ENCODE data around the gene BBS10. TPM values are rescaled to one million over a fixed set of nuclear protein-coding genes. Genes with fewer than 3 reads are reported as not detected.

The BBS10 gene
- total RNA-seq, 4 donors from 2014 or later = 10.7 to 39.8 (median 19.6) TPM

DNA sequence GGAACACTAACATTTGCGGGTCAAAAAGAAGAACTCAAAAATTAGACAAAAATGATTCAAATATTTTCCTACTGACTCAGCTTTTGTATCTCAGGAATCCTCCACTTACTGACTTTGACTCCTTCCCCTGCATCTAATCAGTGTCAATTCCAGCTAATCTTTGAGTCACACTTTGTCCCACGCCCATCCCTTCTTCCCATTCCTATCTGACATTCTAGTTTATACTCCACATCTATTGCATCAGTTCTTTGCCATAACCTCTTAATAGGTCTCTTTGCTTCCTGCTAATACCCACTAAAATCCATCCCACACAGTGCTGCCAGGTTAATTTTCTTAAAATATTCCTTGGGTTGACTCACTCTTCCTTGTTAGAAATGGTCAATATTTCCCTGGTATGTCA lies 19.1 kb downstream of the BBS10 start:
- TF ChIP-seq, protein P1, sequence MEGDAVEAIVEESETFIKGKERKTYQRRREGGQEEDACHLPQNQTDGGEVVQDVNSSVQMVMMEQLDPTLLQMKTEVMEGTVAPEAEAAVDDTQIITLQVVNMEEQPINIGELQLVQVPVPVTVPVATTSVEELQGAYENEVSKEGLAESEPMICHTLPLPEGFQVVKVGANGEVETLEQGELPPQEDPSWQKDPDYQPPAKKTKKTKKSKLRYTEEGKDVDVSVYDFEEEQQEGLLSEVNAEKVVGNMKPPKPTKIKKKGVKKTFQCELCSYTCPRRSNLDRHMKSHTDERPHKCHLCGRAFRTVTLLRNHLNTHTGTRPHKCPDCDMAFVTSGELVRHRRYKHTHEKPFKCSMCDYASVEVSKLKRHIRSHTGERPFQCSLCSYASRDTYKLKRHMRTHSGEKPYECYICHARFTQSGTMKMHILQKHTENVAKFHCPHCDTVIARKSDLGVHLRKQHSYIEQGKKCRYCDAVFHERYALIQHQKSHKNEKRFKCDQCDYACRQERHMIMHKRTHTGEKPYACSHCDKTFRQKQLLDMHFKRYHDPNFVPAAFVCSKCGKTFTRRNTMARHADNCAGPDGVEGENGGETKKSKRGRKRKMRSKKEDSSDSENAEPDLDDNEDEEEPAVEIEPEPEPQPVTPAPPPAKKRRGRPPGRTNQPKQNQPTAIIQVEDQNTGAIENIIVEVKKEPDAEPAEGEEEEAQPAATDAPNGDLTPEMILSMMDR (IDR thresholded peaks at IDR 0.05; ENCODE audit: low read depth) = no peak

DNA sequence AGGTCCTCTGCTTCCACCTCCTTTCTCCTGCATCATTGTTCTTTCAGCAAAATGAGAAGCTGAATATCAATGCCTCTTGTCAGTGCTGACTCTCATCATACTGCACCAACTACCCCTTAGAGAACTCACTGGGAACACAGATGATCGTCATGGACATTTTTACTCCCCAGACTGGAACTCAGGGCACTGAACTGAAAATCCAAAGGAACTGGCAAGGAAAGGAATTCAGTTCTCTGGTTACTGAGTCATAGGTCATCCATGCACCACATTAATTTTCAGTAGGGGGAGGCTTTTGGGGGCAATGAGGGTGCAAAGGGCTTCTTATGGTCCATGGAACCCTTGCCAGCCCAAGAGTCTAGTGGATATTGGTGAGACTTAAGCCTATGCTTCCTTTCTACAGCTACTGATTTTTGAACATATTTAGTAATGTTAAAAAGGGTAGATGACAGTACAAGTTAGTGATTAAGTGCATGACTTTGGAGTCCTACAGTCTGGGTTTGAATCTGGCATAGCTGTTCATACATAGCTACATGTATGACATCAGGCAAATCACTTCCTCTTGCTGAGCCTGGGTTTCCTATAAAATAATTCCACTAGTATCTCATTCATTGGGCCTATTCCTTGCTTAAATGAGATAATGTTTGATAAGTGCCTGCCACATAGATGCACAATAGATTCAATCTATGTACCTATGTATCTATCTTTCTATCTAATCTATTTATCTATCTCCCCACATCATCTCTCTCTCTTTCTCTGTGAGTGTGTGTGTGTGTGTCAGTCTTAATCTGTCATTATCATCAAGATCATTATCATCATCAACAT lies 29.2 kb downstream of the BBS10 start:
- TF ChIP-seq, protein P1 (IDR thresholded peaks at IDR 0.05; ENCODE audit: low read depth) = no peak

DNA sequence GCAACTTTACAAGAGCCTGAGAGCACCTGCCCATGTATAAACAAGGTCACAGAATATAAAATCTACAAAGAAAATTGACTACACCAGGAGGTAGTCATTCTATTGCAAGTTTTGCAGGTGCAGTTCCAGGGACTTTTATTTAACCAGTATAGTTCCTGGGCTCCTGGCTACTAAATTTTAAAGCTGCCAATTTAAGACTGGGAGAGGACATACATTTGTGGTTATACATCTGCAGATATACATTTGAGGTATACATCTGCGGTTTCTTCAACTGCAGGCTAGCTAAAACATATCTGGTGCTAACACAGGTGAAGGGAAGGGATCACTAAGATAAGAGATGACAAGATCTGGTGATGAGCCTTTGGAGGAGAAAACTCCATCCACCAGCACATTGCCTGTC lies 30.2 kb downstream of the BBS10 start:
- TF ChIP-seq, protein P1 (IDR thresholded peaks at IDR 0.05; ENCODE audit: low read depth) = no peak

DNA sequence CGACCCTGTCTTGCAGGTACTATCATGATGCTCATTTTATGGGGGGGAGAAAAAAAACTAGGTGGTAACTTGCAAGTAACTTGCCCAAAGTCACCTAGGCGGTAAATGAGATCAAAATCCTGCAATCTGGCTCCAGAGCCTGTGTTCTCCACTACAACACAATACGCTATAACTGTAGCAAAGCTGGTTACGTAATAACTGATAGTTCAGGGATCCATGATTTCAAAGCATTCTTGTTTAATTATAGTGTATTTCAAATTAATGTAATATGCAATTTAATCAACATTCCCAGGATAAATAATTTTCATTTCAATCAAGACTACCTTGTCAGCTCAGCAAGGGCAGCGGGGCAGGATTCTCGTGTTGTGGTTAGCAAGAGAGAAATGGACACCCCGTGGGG lies 31.7 kb downstream of the BBS10 start:
- TF ChIP-seq, protein P1 (IDR thresholded peaks at IDR 0.05; ENCODE audit: low read depth) = no peak

DNA sequence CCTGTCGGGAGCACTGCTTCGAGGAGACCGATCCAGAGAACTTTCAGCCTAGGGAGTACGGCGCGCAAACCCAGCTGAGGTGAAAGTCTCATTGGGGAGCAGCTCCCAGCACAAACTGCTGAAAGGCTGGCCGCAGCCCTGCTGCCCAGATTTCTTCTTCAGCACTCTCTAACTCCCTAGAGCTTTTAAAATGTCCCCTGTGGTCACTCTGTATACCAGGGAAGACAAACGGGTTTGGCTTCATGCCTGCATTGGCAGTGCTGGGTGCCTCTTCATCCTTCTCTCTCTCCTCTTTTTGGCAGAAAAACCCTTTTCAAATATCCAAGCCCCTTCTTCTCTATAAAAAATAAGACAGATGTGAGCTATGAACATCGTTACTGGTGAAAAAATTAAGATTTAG lies 34.9 kb downstream of the BBS10 start:
- TF ChIP-seq, protein P1 (IDR thresholded peaks at IDR 0.05; ENCODE audit: low read depth) = no peak

DNA sequence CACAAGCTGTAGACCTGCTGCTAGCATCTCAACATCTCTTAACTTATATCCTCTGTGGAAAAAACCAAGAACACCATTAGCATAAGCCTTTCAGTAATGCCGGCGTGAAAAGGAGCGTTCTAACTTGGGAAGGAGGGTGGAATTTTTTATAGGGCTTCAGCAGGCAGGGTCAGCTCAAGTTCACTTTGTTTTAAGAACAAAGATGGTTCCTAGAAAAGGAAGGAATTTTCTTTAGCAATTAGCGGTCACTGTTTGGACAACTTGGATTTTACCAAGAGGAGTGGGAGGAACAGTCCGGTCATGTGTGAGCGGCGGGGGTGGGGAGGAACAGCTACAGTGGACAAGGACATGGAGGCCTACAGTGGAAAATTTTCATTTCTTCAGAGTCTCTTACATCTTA lies 35.9 kb downstream of the BBS10 start:
- TF ChIP-seq, protein P1 (IDR thresholded peaks at IDR 0.05; ENCODE audit: low read depth) = no peak

DNA sequence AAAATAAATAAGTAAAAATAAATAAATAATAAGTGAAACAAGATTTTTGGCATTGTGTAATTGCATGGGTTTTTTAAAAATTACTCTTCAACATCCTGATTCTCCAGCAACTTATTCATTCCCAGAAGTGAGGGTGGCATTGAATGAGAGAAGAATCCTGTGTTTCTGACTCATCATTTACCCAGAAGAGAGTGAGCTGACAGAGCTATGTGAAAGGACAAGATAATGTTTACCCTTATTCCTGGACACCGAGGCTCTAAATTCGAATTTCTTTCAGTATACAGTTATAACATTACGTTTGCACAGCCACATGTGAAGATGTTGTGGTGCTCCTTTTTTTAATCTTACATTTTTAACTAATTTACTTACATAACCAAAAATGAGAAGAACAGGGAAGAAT lies 36.4 kb downstream of the BBS10 start:
- TF ChIP-seq, protein P1 (IDR thresholded peaks at IDR 0.05; ENCODE audit: low read depth) = no peak
